SK-N-MC (cell line): ENCODE data around the gene ALDH1L1.

ENCODE experiments used
- DNase-seq: peaks from one replicate; pipeline ENCODE4 v3.0.0-alpha.2; 2011; ENCODE audit warnings: low read depth, low spot score
- H3K27ac ChIP-seq: fragments of 200-600 bp; sonication (generic); 2 replicates; pipeline ENCODE4 v1.5.1; 2016; ENCODE audit warnings: mixed run types
- H3K36me3 ChIP-seq: fragments of 200-600 bp; sonication (generic); 2 replicates; pipeline ENCODE4 v1.6.1; 2017; ENCODE audit warnings: antibody characterized with exemption, low read length, mixed read lengths; ENCODE audit not compliant: insufficient read depth
- H3K4me3 ChIP-seq: fragments of 200-600 bp; sonication (generic); 2 replicates; pipeline ENCODE4 v1.5.1; 2016
- H3K9ac ChIP-seq: fragments of 200-600 bp; sonication (generic); 2 replicates; pipeline ENCODE4 v1.8.0; 2017; ENCODE audit warnings: mixed run types, mixed read lengths; ENCODE audit not compliant: insufficient read length
- H3K9me3 ChIP-seq: fragments of 200-600 bp; sonication (generic); 2 replicates; pipeline ENCODE4 v1.6.1; 2017; ENCODE audit warnings: low read depth, mild to moderate bottlenecking, antibody characterized with exemption, low read length, moderate library complexity, mixed read lengths
- EZH2 ChIP-seq: fragments of 200-600 bp; sonication (generic); IDR thresholded peaks from one replicate; pipeline ENCODE4 v1.6.1; 2017; ENCODE audit warnings: antibody characterized with exemption
- FOXP2 ChIP-seq: optimal IDR thresholded peaks from 2 replicates; pipeline ENCODE3; 2011; ENCODE audit warnings: mild to moderate bottlenecking, moderate library complexity; ENCODE audit not compliant: insufficient read depth; ENCODE audit errors: extremely low read length, control extremely low read depth
- POLR2AphosphoS5 ChIP-seq: IDR thresholded peaks from 2 replicates; pipeline ENCODE4 v1.6.1; 2012; ENCODE audit warnings: mild to moderate bottlenecking, low read depth, low read length, borderline replicate concordance

ALDH1L1 gene

GRCh38 chr3:126107203-126107939 lies 73.0 kb downstream of the ALDH1L1 start:
- H3K27ac ChIP-seq, result no peak overlapping the region
- no peaks in the 10 kb centered on the region for H3K36me3 ChIP-seq
- DNase-seq, result no peak
- H3K9ac ChIP-seq, result no peak overlapping the region
- no peak overlapping the region for H3K4me3 ChIP-seq
- no peaks in the 10 kb centered on the region for H3K9me3 ChIP-seq
- TF ChIP-seq EZH2 (no peak), POLR2AphosphoS5 (no peak), FOXP2 (no peak)

GRCh38 chr3:126106336-126107202 lies 73.8 kb downstream of the ALDH1L1 start:
- H3K4me3 ChIP-seq, result no peak overlapping the region
- H3K9me3 ChIP-seq, result no peaks in the 10 kb centered on the region
- DNase-seq, result no peak
- TF ChIP-seq FOXP2 (no peak), POLR2AphosphoS5 (no peak), EZH2 (no peak)
- no peak overlapping the region for H3K9ac ChIP-seq
- no peak overlapping the region for H3K27ac ChIP-seq
- no peaks in the 10 kb centered on the region for H3K36me3 ChIP-seq

- no peak overlapping the region for H3K9ac ChIP-seq
- no peak overlapping the region for H3K4me3 ChIP-seq
- no peak for DNase-seq
- H3K36me3 ChIP-seq, result no peaks in the 10 kb centered on the region
- no peak for TF ChIP-seq EZH2
- no peak for TF ChIP-seq POLR2AphosphoS5
- no peak for TF ChIP-seq FOXP2
- no peak overlapping the region for H3K27ac ChIP-seq
- no peaks in the 10 kb centered on the region for H3K9me3 ChIP-seq
These were observed 74.6 kb downstream of the ALDH1L1 start for GRCh38 chr3:126105691-126106187.

- no peak overlapping the region for H3K4me3 ChIP-seq
- no peaks in the 10 kb centered on the region for H3K36me3 ChIP-seq
- no peak overlapping the region for H3K27ac ChIP-seq
- no peaks in the 10 kb centered on the region for H3K9me3 ChIP-seq
- no peak overlapping the region for H3K9ac ChIP-seq
- TF ChIP-seq FOXP2, result no peak
- no peak for TF ChIP-seq POLR2AphosphoS5
- no peak for TF ChIP-seq EZH2
- DNase-seq, result no peak
These were observed 75.4 kb downstream of the ALDH1L1 start for GRCh38 chr3:126104742-126105605.

GRCh38 chr3:126104028-126104635 lies 76.3 kb downstream of the ALDH1L1 start:
- TF ChIP-seq EZH2 (no peak), FOXP2 (no peak), POLR2AphosphoS5 (no peak)
- DNase-seq, result no peak
- H3K9ac ChIP-seq, result no peak overlapping the region
- H3K27ac ChIP-seq, result no peak overlapping the region
- no peak overlapping the region for H3K4me3 ChIP-seq
- no peaks in the 10 kb centered on the region for H3K9me3 ChIP-seq
- no peaks in the 10 kb centered on the region for H3K36me3 ChIP-seq

GRCh38 chr3:126103121-126104027 lies 77.0 kb downstream of the ALDH1L1 start:
- Histone ChIP-seq H3K9ac (no peak overlapping the region), H3K27ac (no peak overlapping the region), H3K36me3 (no peaks in the 10 kb centered on the region), H3K4me3 (no peak overlapping the region), H3K9me3 (no peaks in the 10 kb centered on the region)
- DNase-seq, result no peak
- no peak for TF ChIP-seq POLR2AphosphoS5
- TF ChIP-seq FOXP2, result no peak
- TF ChIP-seq EZH2, result no peak

GRCh38 chr3:126102530-126102951 lies 77.8 kb downstream of the ALDH1L1 start:
- Histone ChIP-seq H3K9ac (no peak overlapping the region), H3K36me3 (no peaks in the 10 kb centered on the region), H3K27ac (no peak overlapping the region), H3K9me3 (no peaks in the 10 kb centered on the region; the same call in 1 of the 2 replicates), H3K4me3 (no peak overlapping the region)
- no peak for DNase-seq
- no peak for TF ChIP-seq POLR2AphosphoS5
- TF ChIP-seq EZH2, result no peak
- no peak for TF ChIP-seq FOXP2
